HCT116 (cell line): ENCODE data around the gene TBX15. TPM values are rescaled to one million over a fixed set of nuclear protein-coding genes. Genes with fewer than 3 reads are reported as not detected.

Experiments
- ATAC-seq: fragments of 200-7000 bp; cut with Tn5 transposase; 2 replicates; pipeline ENCODE4 v1.9.1; 2020; ENCODE audit warnings: mild to moderate bottlenecking, moderate library complexity
- BruUV-seq: library from RNA; stranded (reverse); fragments of 400-500 nt; replicated peaks from 2 replicates; lab custom pipeline; 2021; lab: Mats Ljungman, UMichigan
- CTCF ChIA-PET: fragments of 300-600 bp; sonication (Branson Sonifier 250); formaldehyde crosslinking; loops from one replicate; lab custom pipeline; 2021; ENCODE audit warnings: antibody characterized with exemption; lab: Charles Lee
- POLR2A ChIA-PET: fragments of 300-600, 350-600 bp; sonication (Branson Sonifier 250); formaldehyde crosslinking; loops from one replicate; lab custom pipeline; 2021; ENCODE audit warnings: antibody characterized with exemption; lab: Charles Lee
- RAD21 ChIA-PET, 2 experiments: fragments of 300-600 bp; sonication (Branson Sonifier 250); formaldehyde crosslinking; loops; one replicate each; lab custom pipeline; 2023; ENCODE audit warnings: low total read pairs in 2 of 2; ENCODE audit not compliant: uncharacterized antibody in 2 of 2, unreplicated experiment in 2 of 2, low non-redundant PET in 1 of 2; lab: Charles Lee
- DNase-seq: peaks from one replicate; pipeline ENCODE4 v3.0.0-alpha.2; 2010; ENCODE audit warnings: low read depth, low spot score
- H2AFZ ChIP-seq: fragments of 200-600 bp; shearing (Covaris generic), sonication (generic); 2 replicates; pipeline ENCODE4 v1.6.1; 2017; ENCODE audit warnings: low read depth, mixed run types, mixed read lengths, antibody characterized with exemption, low read length; ENCODE audit not compliant: poor library complexity, severe bottlenecking
- H3K27ac ChIP-seq: 2 replicates; pipeline ENCODE4 v1.5.1; 2012; ENCODE audit warnings: low read depth, low read length
- H3K27me3 ChIP-seq: fragments of 200-600 bp; sonication (generic); 2 replicates; pipeline ENCODE4 v1.6.1; 2016; ENCODE audit warnings: mixed run types, low read length, mixed read lengths; ENCODE audit not compliant: insufficient read depth
- H3K36me3 ChIP-seq, 2 experiments: fragments of 200-500 bp in 1 of 2; fragments of 200-600 bp in 1 of 2; sonication (Bioruptor generic) in 1 of 2; sonication (generic) in 1 of 2; 2 replicates each; pipeline versions ENCODE4 v1.5.1 to v1.6.1; 2014 to 2016; ENCODE audit warnings: low read length in 2 of 2, inconsistent platforms in 1 of 2, mixed read lengths in 1 of 2, mixed run types in 1 of 2; ENCODE audit not compliant: insufficient read depth in 2 of 2, control insufficient read depth in 1 of 2
- H3K4me1 ChIP-seq, 2 experiments: fragments of 200-600 bp in 1 of 2; sonication (generic) in 1 of 2; 2 replicates each; pipeline versions ENCODE4 v1.5.1 to v1.6.1; 2012 to 2017; ENCODE audit warnings: low read length in 2 of 2, inconsistent platforms in 1 of 2, mild to moderate bottlenecking in 1 of 2, mixed read lengths in 1 of 2, mixed run types in 1 of 2, moderate library complexity in 1 of 2; ENCODE audit not compliant: insufficient read depth in 2 of 2, control insufficient read depth in 1 of 2
- H3K4me2 ChIP-seq: fragments of 200-600 bp; sonication (generic); 2 replicates; pipeline ENCODE4 v1.6.1; 2017; ENCODE audit warnings: mixed run types, low read length, mixed read lengths
- H3K4me3 ChIP-seq, 2 experiments: fragments of 200-600 bp in 1 of 2; sonication (generic) in 1 of 2; replicated peaks in 1 of 2; 2 replicates each; pipeline ENCODE4 v1.5.1; 2011 to 2016; ENCODE audit warnings: low read length in 2 of 2, control low read depth in 1 of 2, low read depth in 1 of 2, mild to moderate bottlenecking in 1 of 2, mixed read lengths in 1 of 2, mixed run types in 1 of 2
- H3K79me2 ChIP-seq: fragments of 200-600 bp; sonication (generic); 2 replicates; pipeline ENCODE4 v1.6.1; 2017; ENCODE audit warnings: mild to moderate bottlenecking, mixed run types, low read length, moderate library complexity, mixed read lengths; ENCODE audit not compliant: insufficient read depth
- H3K9ac ChIP-seq: fragments of 200-600 bp; sonication (generic); 2 replicates; pipeline ENCODE4 v1.6.1; 2016; ENCODE audit warnings: low read length, mixed read lengths
- H3K9me2 ChIP-seq: fragments of 200-600 bp; sonication (generic), shearing (Covaris generic); 2 replicates; pipeline ENCODE4 v1.6.1; 2017; ENCODE audit warnings: mixed run types, mild to moderate bottlenecking, moderate library complexity; ENCODE audit not compliant: insufficient read depth
- H3K9me3 ChIP-seq, 2 experiments: fragments of 200-500 bp in 1 of 2; fragments of 200-600 bp in 1 of 2; sonication (Bioruptor generic) in 1 of 2; sonication (generic) in 1 of 2; 2 replicates each; pipeline ENCODE4 v1.6.1; 2014 to 2017; ENCODE audit warnings: low read length in 2 of 2, mixed read lengths in 2 of 2, inconsistent platforms in 1 of 2, low read depth in 1 of 2, mild to moderate bottlenecking in 1 of 2, mixed run types in 1 of 2, moderate library complexity in 1 of 2; ENCODE audit not compliant: control insufficient read depth in 1 of 2, insufficient read depth in 1 of 2
- H4K20me1 ChIP-seq: fragments of 200-600 bp; sonication (generic), shearing (Covaris generic); 2 replicates; pipeline ENCODE4 v1.6.1; 2017; ENCODE audit warnings: mixed run types, mild to moderate bottlenecking, moderate library complexity; ENCODE audit not compliant: insufficient read depth
- ATF3 ChIP-seq: IDR thresholded peaks from 2 replicates; pipeline ENCODE4 v1.6.1; 2012
- CBX3 ChIP-seq: IDR thresholded peaks from 2 replicates; pipeline ENCODE4 v1.6.1; 2012; ENCODE audit warnings: low read depth
- CEBPB ChIP-seq: IDR thresholded peaks from 2 replicates; pipeline ENCODE4 v1.6.1; 2012; ENCODE audit warnings: low read depth
- CTCF ChIP-seq, 3 experiments: fragments of 200-600 bp in 1 of 3; sonication (generic) in 1 of 3; IDR thresholded peaks in 2 of 3; conservative IDR thresholded peaks in 1 of 3; 2 replicates each; pipeline ENCODE4 v1.5.1; 2012 to 2017; ENCODE audit warnings: low read depth in 2 of 3, low read length in 2 of 3, antibody characterized with exemption in 1 of 3, borderline replicate concordance in 1 of 3, control low read depth in 1 of 3, mild to moderate bottlenecking in 1 of 3, mixed read lengths in 1 of 3, mixed run types in 1 of 3, moderate library complexity in 1 of 3; ENCODE audit not compliant: insufficient read depth in 1 of 3
- EGR1 ChIP-seq: IDR thresholded peaks from 2 replicates; pipeline ENCODE4 v1.6.1; 2012; ENCODE audit warnings: low read depth
- EZH2 ChIP-seq: fragments of 200-600 bp; sonication (generic); IDR thresholded peaks from 2 replicates; pipeline ENCODE4 v1.6.1; 2017; ENCODE audit warnings: antibody characterized with exemption, mixed run types
- EZH2phosphoT487 ChIP-seq: fragments of 200-600 bp; IDR thresholded peaks from 2 replicates; pipeline ENCODE4 v1.6.1; 2018; ENCODE audit warnings: antibody characterized with exemption, borderline replicate concordance
- FOSL1 ChIP-seq: IDR thresholded peaks from 2 replicates; pipeline ENCODE4 v1.6.1; 2012; ENCODE audit warnings: low read depth
- JUND ChIP-seq: IDR thresholded peaks from 2 replicates; pipeline ENCODE4 v1.6.1; 2012
- POLR2A ChIP-seq: IDR thresholded peaks from 2 replicates; pipeline ENCODE4 v1.7.0; 2011; ENCODE audit warnings: borderline replicate concordance; ENCODE audit not compliant: insufficient read depth, insufficient read length; ENCODE audit errors: extremely low read depth
- RAD21 ChIP-seq: IDR thresholded peaks from 2 replicates; pipeline ENCODE4 v1.6.1; 2012; ENCODE audit warnings: low read depth, mild to moderate bottlenecking
- REST ChIP-seq: IDR thresholded peaks from 2 replicates; pipeline ENCODE4 v1.6.1; 2012; ENCODE audit warnings: low read depth
- SIN3A ChIP-seq: IDR thresholded peaks from 2 replicates; pipeline ENCODE4 v1.6.1; 2012; ENCODE audit warnings: low read depth
- SP1 ChIP-seq: IDR thresholded peaks from 2 replicates; pipeline ENCODE4 v1.6.1; 2012; ENCODE audit warnings: low read depth
- YY1 ChIP-seq: IDR thresholded peaks from 2 replicates; pipeline ENCODE4 v1.6.1; 2011; ENCODE audit warnings: low read length, low read depth, moderate library complexity, mild to moderate bottlenecking; ENCODE audit not compliant: insufficient replicate concordance; ENCODE audit errors: extremely low read depth
- ZBTB33 ChIP-seq: IDR thresholded peaks from 2 replicates; pipeline ENCODE4 v1.6.1; 2011; ENCODE audit warnings: mild to moderate bottlenecking, low read length, moderate library complexity; ENCODE audit not compliant: insufficient replicate concordance; ENCODE audit errors: extremely low read depth
- ZFX ChIP-seq: fragments of 450-650 bp; IDR thresholded peaks from 2 replicates; pipeline ENCODE4 v1.6.1; 2017
- ZNF274 ChIP-seq: fragments of 200-500 bp; sonication (Bioruptor generic); IDR thresholded peaks from 2 replicates; pipeline ENCODE4 v1.6.1; 2014; ENCODE audit warnings: mild to moderate bottlenecking, low read depth, low read length, inconsistent platforms
- intact Hi-C: fragments of 100-400 bp; cut with micrococcal nuclease; formaldehyde crosslinking; loops from 2 replicates; pipeline ENCODE4 v1.10.0; 2022
- total RNA-seq: library from RNA; stranded (reverse); gene quantifications from one replicate; pipeline ENCODE4 v1.2.1, GENCODE V29; 2021; ENCODE audit not compliant: unreplicated experiment

The TBX15 gene
- total RNA-seq, 1 experiment from 2014 or later = not detected

GRCh38 chr1:118984722-118985639, 3.2 kb downstream of the TBX15 start:
- no peaks in the 10 kb centered on the region for H3K27me3 ChIP-seq
- POLR2A ChIA-PET = no interaction called here
- H3K9me2 ChIP-seq = no peaks in the 10 kb centered on the region
- no peak overlapping the region for H2AFZ ChIP-seq
- H3K9ac ChIP-seq = no peak overlapping the region
- RAD21 ChIA-PET = no interaction called here
- no peaks in the 10 kb centered on the region for H3K36me3 ChIP-seq
- no TSS peak for BruUV-seq
- intact Hi-C loops = no loop called here
- no peak for DNase-seq
- CTCF ChIA-PET = no interaction called here
- H3K79me2 ChIP-seq = no peaks in the 10 kb centered on the region
- H3K4me1 ChIP-seq = no peaks in the 10 kb centered on the region
- H3K4me3 ChIP-seq = no peak overlapping the region
- no peak overlapping the region for H3K27ac ChIP-seq
- ATAC-seq = no peak
- TF ChIP-seq CTCF (IDR thresholded peaks at IDR 0.05 in 2 of 3, conservative IDR thresholded peaks at IDR 0.05 in 1 of 3; ENCODE audit: borderline replicate concordance in 1 of 3, insufficient read depth in 1 of 3, low read depth in 2 of 3, low read length in 2 of 3) = no peak
- TF ChIP-seq CEBPB = no peak
- no peak for TF ChIP-seq EZH2phosphoT487
- no peak for TF ChIP-seq ZFX
- no peak for TF ChIP-seq EZH2
- no peak for TF ChIP-seq YY1
- no peak for TF ChIP-seq ZBTB33
- TF ChIP-seq REST = no peak
- TF ChIP-seq ZNF274 = no peak
- TF ChIP-seq RAD21 = no peak
- TF ChIP-seq SP1 = no peak
- no peak for TF ChIP-seq JUND
- TF ChIP-seq SIN3A = no peak
- no peak for TF ChIP-seq CBX3
- TF ChIP-seq EGR1 = no peak
- TF ChIP-seq POLR2A = no peak
- no peak for TF ChIP-seq ATF3
- no peak for TF ChIP-seq FOSL1
- no peak overlapping the region for H3K4me2 ChIP-seq
- H4K20me1 ChIP-seq = no peaks in the 10 kb centered on the region; the same call in 1 of the 2 replicates
- no peaks in the 10 kb centered on the region for H3K9me3 ChIP-seq
